NCI-H1694 (cell line): Measurements from ENCODE around the gene ADRA2B.

Source experiments
- DNase-seq: peaks from one replicate; lab custom pipeline; 2025; lab: John Stamatoyannopoulos, UW

Gene ADRA2B

GRCh38 chr2:96137321-96138178, 21.2 kb upstream of the ADRA2B start:
- DNase-seq, result no peak

- no peak for DNase-seq
These were observed 19.9 kb upstream of the ADRA2B start for GRCh38 chr2:96136129-96136720.

- no peak for DNase-seq
These were observed 19.2 kb upstream of the ADRA2B start for GRCh38 chr2:96135621-96136020.

GRCh38 chr2:96135171-96135570, 18.8 kb upstream of the ADRA2B start:
- no peak for DNase-seq

- DNase-seq, result no peak
These were observed 18.1 kb upstream of the ADRA2B start for GRCh38 chr2:96134421-96134820.

GRCh38 chr2:96131813-96132745, 15.7 kb upstream of the ADRA2B start:
- DNase-seq, result no peak

GRCh38 chr2:96131152-96131812, 14.9 kb upstream of the ADRA2B start:
- no peak for DNase-seq

- DNase-seq, result no peak
These were observed 14.1 kb upstream of the ADRA2B start for GRCh38 chr2:96130483-96130882.

- no peak for DNase-seq
These were observed 13.3 kb upstream of the ADRA2B start for GRCh38 chr2:96129528-96130120.

GRCh38 chr2:96128456-96128855, 12.1 kb upstream of the ADRA2B start:
- no peak for DNase-seq

GRCh38 chr2:96124406-96125265, 8.3 kb upstream of the ADRA2B start:
- no peak for DNase-seq

- no peak for DNase-seq
These were observed 7.6 kb upstream of the ADRA2B start for GRCh38 chr2:96123936-96124335.

GRCh38 chr2:96123290-96123689, 6.9 kb upstream of the ADRA2B start:
- DNase-seq, result no peak

- no peak for DNase-seq
These were observed 6.0 kb upstream of the ADRA2B start for GRCh38 chr2:96122391-96122790.

- DNase-seq, result no peak
These were observed 5.0 kb upstream of the ADRA2B start for GRCh38 chr2:96121414-96121813.

- DNase-seq, result no peak
These were observed 4.6 kb upstream of the ADRA2B start for GRCh38 chr2:96120991-96121390.

- DNase-seq, result no peak
These were observed 3.8 kb upstream of the ADRA2B start for GRCh38 chr2:96120091-96120720.

GRCh38 chr2:96119389-96119751, 3.0 kb upstream of the ADRA2B start:
- DNase-seq, result no peak

- DNase-seq, result no peak
These were observed 2.5 kb upstream of the ADRA2B start for GRCh38 chr2:96118698-96119388.
